GM06990 (cell line): ENCODE data around the gene FOXO6.

Experiments used
- DNase-seq: peaks from one replicate; pipeline ENCODE4 v3.0.0-alpha.2; 2011; ENCODE audit not compliant: insufficient read length; ENCODE audit errors: extremely low read depth
- H3K27me3 ChIP-seq: replicated peaks from 2 replicates; pipeline ENCODE4 v1.6.0; 2011; ENCODE audit warnings: low read length; ENCODE audit not compliant: control insufficient read depth, insufficient read depth
- H3K36me3 ChIP-seq: 2 replicates; pipeline ENCODE4 v1.5.1; 2011; ENCODE audit warnings: low read length; ENCODE audit not compliant: control insufficient read depth, insufficient read depth
- H3K4me3 ChIP-seq: replicated peaks from 2 replicates; pipeline ENCODE4 v1.5.1; 2011; ENCODE audit warnings: low read depth, mild to moderate bottlenecking, control low read depth, low read length
- TF ChIP-seq, protein P1 (sequence below): IDR thresholded peaks from 2 replicates; pipeline ENCODE4 v1.5.1; 2011; ENCODE audit warnings: low read length, control low read depth, mild to moderate bottlenecking, inconsistent platforms; ENCODE audit not compliant: insufficient read depth, poor library complexity, severe bottlenecking

Gene FOXO6

DNA sequence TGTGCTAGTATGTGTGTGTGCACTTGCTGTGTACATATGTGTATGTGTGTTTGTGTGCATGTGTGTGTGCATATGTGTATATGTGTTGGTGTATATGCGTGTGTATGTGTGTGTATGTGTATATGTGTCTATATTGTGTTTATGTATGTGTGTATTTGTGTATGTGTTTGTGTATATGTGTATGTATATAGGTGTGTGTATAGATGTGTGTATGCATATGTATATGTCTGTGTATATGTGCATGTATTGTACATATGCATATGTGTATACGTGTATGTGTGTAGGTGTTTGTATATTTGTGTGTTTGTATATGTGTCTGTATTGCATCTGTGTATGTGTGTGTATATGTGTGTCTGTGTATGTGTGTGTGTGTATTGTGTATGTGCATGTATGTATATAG lies 64.1 kb downstream of the FOXO6 start:
- TF ChIP-seq, protein P1, sequence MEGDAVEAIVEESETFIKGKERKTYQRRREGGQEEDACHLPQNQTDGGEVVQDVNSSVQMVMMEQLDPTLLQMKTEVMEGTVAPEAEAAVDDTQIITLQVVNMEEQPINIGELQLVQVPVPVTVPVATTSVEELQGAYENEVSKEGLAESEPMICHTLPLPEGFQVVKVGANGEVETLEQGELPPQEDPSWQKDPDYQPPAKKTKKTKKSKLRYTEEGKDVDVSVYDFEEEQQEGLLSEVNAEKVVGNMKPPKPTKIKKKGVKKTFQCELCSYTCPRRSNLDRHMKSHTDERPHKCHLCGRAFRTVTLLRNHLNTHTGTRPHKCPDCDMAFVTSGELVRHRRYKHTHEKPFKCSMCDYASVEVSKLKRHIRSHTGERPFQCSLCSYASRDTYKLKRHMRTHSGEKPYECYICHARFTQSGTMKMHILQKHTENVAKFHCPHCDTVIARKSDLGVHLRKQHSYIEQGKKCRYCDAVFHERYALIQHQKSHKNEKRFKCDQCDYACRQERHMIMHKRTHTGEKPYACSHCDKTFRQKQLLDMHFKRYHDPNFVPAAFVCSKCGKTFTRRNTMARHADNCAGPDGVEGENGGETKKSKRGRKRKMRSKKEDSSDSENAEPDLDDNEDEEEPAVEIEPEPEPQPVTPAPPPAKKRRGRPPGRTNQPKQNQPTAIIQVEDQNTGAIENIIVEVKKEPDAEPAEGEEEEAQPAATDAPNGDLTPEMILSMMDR: no peak
- Histone ChIP-seq H3K36me3 (no peaks in the 10 kb centered on the region), H3K27me3 (no peaks in the 10 kb centered on the region; the same call in none of the 2 replicates), H3K4me3 (no peak overlapping the region)
- DNase-seq: no peak

DNA sequence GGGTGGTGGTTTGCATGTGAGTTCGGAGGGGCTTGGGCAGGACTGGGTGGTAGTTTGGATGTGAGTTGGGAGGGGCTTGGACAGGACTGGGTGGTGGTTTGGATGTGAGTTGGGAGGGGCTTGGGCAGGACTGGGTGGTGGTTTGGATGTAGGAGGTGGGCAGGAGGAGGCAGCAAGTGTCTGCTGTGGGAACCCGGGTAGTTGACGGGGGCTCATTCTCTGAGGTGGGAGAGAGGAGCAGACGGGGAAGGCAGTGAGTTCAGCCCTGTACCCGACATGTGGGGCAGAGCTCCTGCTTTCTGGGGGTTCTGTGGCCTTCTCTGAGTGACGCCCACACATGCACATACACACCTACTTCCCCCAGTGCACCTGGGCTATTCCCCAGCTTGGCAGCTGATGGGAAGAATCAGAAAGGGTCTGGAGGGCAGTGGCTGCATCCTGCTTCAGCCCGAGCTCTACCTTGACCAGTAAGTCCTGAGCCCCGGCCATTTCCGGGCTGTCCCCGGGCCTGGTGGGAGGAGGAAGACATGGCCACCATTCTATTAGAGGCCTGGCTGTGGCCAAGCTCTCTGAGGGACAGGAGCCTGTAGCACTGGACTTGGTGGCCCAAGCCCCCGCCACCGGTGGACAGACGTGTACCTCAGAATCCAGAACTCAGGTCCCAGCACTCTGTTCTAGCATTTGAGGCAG lies 65.1 kb downstream of the FOXO6 start:
- H3K27me3 ChIP-seq: no peaks in the 10 kb centered on the region; the same call in none of the 2 replicates
- TF ChIP-seq, protein P1: no peak
- H3K36me3 ChIP-seq: no peaks in the 10 kb centered on the region
- DNase-seq: no peak
- no peak overlapping the region for H3K4me3 ChIP-seq

DNA sequence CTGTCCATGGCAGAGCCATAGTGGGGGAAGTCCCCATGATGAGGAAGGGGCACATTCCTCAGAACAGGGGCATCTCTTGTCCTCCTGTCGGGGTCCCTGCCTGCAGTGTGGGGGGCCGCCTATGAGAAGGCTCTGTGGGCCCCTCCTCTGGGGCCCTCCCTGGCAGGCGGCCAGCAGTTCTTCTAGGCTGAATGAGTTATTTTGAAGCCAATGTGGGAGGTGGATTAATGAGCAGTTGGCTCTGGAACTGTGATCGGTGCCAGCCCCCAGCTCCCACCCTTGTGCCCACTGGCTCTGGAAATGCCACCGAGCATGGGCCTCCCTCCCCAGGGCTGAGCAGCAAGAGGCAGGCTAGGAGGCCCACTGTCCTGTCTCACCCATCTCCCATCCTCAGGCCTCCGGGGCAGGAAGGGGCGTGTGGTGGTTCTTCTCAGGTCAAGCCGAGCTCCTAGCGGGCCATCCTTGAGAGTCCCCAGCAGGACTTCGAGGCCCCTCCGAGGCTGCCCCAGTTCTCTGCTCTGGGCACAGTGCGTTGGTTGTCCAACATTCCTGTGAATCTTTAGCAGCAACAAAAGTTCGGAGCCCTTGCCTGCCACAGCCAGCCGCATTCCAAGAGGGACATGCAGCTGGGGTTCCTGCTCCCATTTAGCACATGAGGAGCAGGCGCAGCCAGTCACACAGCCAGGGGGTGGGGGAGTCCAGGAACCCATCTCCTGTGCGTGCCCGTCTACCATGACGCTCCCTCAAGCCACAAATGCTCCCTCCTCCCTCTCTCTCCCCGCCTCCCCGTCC lies 66.1 kb downstream of the FOXO6 start:
- H3K27me3 ChIP-seq: no peaks in the 10 kb centered on the region; the same call in none of the 2 replicates
- no peaks in the 10 kb centered on the region for H3K36me3 ChIP-seq
- no peak overlapping the region for H3K4me3 ChIP-seq
- TF ChIP-seq, protein P1: no peak
- no peak for DNase-seq

DNA sequence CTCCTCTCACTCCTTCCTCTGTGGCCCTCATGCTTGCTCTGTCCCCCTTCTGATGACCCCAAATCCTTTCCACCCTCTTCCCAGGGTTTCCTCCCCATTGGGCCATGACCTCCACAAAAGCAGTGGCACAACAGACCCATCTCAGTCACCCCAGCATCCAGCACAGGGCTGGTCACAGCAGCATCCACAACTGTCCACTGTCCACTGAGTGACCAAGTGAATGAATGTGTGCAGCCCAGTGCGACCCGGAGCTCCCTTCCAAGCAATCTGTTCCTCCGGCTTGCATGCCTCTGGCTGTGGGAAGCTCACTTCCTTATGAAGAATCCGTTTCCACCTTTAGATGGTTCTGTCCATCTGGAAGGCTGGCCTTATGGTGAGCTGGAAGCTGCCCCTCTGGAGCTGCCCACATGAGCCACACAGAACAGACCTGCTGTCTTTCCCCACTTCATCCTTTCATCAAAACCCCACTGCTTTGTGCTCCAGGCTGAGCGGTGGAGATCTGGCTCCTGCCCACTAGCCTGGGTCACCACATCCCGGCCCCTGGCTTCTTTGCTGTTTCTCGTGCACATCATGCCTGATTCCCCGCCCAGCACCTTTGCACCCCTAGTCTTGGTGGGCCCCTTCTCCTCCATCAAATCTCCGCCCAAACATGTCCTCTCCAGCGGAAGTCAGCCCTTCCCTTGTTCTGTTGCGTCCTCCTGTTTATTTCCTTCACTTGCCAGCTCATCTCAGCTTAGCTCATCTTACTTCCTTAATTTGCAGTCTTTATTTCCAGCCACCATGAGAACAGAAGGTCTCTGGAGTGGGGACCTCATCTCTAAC lies 66.9 kb downstream of the FOXO6 start:
- DNase-seq: no peak
- TF ChIP-seq, protein P1: no peak
- H3K27me3 ChIP-seq: no peaks in the 10 kb centered on the region; the same call in none of the 2 replicates
- H3K36me3 ChIP-seq: no peaks in the 10 kb centered on the region
- H3K4me3 ChIP-seq: no peak overlapping the region

DNA sequence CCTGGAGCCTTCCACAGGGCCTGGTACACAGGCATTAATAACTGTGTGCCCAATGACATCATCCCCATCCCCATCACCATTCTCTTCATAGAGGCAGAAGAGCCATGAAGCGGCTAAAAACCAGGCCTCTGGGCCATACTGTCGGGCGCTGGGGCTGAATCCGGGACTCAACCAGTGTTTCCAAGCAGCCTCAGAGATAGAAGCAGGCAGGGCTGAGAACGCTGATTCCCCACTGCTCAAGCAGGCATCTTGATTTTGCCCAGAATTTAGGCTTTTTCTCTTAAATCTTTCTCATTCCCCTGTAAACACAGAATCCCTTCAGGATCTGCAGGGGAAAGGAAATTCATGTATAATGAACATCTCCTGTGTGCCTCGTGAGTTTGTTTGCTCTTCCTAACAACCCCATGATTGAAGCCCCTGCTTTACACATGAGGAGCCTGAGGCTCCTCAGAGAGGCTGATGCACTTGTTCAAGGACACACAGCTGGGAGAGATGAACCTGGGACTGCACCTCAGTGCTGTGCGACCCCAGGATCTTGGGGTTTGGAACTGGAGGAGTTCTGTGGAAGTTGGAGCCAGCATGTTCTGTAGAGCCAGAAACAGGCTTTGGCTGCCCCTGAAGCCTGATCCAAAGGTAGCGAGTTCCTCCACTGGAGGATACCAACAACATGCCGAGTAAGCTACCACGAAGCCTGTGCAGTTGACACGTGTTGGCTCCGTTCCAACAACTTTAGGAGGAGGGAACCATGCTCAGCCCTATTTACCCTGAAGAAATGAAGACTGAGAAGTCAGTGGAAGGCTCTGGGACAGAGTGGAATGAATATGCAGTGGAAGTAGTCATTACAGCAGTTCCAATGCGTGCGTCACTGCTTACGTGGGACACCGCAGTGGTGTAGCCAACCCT lies 67.8 kb downstream of the FOXO6 start:
- Histone ChIP-seq H3K36me3 (no peaks in the 10 kb centered on the region), H3K27me3 (no peaks in the 10 kb centered on the region; the same call in none of the 2 replicates), H3K4me3 (no peak overlapping the region)
- TF ChIP-seq, protein P1: no peak
- DNase-seq: no peak
